MM.1S (cell line): Measurements from ENCODE around the gene MLANA.

Source experiments
- CTCF ChIP-seq: fragments of 300-600 bp; sonication (generic); IDR thresholded peaks from 2 replicates; pipeline ENCODE4 v1.5.1; 2016; ENCODE audit warnings: antibody characterized with exemption, low read length, mixed read lengths
- EZH2 ChIP-seq: fragments of 300-600 bp; sonication (generic); optimal IDR thresholded peaks from 2 replicates; pipeline ENCODE3; 2017; ENCODE audit warnings: low read depth, mild to moderate bottlenecking, antibody characterized with exemption, low read length, mixed read lengths

- TF ChIP-seq CTCF, result no peak
- TF ChIP-seq EZH2, result no peak
Measured at GRCh38 chr9:5857928-5858327, 32.8 kb upstream of the MLANA start.
